Stimulated activated CD8-positive, alpha-beta memory T cell treated with anti-CD3 and anti-CD28 coated beads, Interleukin-15, amount 100 ng/mL, for 1 hour (primary cell): ENCODE data around the gene ELF2.
"Not testable (repeated sequence)": the region's sequence is repeated elsewhere in the genome, so short reads cannot be mapped to it uniquely, and the experiment has no call there.

Experiments used
- DNase-seq: peaks from one replicate; pipeline ENCODE4 v3.0.0-alpha.2; 2020; ENCODE audit warnings: low read depth

ELF2 gene

DNA sequence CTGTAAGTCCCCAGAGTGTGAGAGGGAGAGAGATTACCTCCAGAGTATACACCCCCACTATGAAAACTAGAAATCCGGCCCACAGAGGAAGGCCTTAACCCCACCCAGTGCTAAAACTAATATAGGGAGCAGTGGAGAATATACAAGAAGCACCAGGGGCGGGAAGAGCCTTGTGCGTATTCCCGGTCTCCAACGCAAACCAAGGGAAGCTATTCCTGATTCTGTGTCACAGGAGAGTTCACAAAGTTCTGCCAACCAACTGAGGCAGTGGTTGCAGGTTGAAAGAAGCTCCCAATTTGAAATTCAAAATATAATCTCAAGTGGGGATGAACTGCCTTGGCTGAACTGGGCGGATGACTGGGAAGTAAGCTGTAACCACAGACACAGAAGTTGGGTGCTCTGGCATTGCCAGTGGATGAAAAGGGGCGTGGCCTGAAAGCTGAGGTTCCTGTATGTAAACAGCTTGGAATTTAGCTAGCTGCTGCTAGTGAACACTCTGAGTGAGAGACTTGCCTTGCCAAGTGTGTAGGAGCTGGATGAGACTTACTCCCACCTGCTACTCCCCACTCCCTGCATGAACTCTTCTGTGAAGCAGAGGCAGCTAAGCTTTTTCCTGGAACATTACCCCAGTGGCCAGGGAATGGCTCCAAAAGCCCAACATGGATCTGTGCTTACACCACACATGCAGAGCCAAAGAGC lies 32.7 kb downstream of the ELF2 start:
- DNase-seq, result no peak

- no peak for DNase-seq
These were observed 34.0 kb downstream of the ELF2 start for GRCh38 chr4:139142980-139143379.

- no peak for DNase-seq
These were observed 34.9 kb downstream of the ELF2 start for GRCh38 chr4:139142087-139142486.

DNA sequence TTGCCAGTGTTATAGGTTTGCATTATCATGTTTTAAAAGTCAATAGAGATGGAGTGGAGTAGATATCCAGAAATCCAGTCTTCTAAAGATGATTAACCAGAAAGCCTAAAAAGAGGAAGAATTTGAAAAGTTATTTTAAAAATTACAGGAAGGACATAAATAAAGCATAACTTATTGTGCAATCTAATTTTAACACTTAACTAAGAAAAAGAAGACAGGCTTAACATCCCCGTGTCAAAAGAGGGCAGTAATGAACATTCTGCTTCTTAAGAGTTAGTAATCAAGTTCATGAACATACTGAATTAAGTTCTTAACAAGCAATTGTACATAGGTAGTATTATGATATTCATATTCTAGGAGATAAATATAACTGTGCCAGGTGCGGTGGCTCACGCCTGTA lies 39.3 kb downstream of the ELF2 start:
- DNase-seq, result no peak

GRCh38 chr4:139134403-139134802 lies 42.6 kb downstream of the ELF2 start:
- no peak for DNase-seq

DNA sequence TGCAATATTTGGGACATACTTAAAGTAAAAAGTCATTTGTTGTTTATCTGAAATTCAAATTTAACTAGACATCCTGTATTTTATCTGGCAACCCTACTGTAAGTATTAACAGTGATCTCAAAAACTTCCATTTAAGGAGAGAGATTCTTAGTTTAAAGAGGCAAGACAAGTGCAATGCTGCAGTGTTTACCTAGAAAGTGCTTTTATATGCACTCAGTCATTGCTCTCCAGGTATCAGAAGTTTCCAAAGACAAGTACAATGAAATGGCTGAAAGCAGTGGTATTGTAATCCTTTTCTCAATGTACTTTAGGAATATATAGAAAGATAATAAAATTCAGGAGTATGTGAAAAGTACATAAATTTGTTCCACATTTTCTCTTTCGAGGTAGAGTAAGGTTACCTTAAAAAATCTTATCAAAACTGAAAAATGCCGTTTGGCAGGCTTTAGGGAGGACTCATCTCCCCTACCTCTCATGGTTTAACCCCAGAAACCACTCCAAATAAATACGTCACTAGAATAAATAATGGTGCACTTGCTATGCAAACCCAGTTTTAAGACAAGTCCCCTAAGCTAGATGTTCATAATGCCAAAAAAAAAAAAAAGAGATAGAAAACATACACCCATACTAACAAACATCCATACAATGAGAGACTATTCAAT lies 45.7 kb downstream of the ELF2 start:
- DNase-seq, result no peak

GRCh38 chr4:139129206-139129605 lies 47.8 kb downstream of the ELF2 start:
- no peak for DNase-seq

DNA sequence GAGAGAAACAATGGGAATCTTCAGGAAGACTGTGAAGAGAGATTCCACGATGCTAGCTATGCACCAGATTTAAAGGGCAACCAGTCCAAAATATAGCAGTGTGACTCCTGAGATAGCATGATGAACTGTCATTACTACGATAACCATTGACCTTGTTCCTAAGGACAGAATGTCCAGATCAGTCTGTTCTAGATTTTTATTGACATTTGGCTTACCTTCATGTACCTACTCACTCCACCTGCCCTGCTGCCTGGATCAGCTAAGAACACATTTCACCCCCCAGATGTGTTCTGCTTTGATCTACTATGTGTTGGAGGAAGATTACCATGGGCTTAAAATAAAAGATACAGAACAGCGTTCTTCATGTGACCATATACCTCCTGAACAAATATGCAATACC lies 50.1 kb downstream of the ELF2 start:
- DNase-seq, result no peak

GRCh38 chr4:139123910-139124309 lies 53.1 kb downstream of the ELF2 start:
- DNase-seq, result no peak

DNA sequence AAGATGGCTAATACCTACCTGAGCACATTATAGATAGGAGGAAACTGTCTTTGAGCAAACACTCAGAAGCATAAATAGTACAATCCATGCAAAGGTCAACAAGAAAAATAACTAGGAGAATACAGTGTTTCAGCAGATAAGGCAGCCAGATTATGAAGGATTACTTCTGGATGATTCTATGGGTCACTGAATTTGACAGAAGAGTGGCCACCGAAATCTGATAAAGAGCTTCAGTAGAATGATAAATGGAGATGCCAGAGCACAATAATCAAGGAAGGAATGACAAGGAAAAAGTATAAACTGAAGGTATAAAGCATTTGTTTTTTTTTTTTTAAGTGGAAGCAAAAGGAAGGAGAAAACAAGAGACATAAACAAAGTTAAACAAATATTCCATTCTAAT lies 58.7 kb downstream of the ELF2 start:
- no peak for DNase-seq

DNA sequence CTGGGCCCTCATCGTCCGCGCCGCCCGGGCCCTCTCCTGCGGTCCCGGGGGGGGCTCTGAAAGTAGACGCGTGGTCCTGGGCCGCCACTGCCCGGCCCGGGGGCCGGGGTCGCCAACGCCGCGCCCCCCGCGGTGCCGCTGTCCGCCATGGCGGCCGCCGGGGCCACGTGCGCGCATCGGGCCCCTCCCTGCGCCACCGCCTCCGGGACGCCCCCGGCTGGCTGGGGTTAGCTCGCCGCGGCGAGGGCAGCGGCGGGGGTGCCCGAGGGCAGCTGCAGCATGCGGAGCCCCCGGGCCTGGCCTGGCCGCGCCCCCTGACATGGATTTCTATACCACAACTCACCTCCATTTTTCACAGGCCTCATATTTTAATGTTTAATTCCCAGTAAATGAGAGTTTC lies 61.8 kb downstream of the ELF2 start:
- DNase-seq, result no peak

- not testable (repeated sequence) for DNase-seq
These were observed 62.2 kb downstream of the ELF2 start for GRCh38 chr4:139114795-139115194.

DNA sequence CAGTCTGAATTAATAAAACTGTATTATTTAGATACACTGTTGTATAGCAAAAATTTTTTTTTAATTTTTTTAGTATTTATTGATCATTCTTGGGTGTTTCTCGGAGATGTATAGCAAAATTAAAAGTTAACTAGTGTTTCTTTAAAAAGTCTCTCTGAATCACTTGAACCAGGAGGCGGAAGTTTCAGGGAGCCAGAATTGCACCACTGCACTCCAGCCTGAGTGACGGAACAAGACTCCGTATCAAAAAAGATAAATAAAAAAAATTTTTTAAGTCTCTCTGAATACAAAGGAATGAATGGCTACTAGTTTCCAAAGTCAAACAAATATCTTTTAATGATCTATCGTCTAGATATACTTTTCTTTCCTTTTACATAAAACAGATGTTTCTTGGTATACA lies 64.4 kb downstream of the ELF2 start:
- DNase-seq, result no peak

- DNase-seq, result no peak
These were observed 68.4 kb downstream of the ELF2 start for GRCh38 chr4:139108567-139109128.

GRCh38 chr4:139099366-139099982 lies 77.5 kb downstream of the ELF2 start:
- DNase-seq, result peak; percentile 46

- no peak for DNase-seq
These were observed 84.7 kb downstream of the ELF2 start for GRCh38 chr4:139092271-139092670.

GRCh38 chr4:139085141-139085540 lies 91.9 kb downstream of the ELF2 start:
- DNase-seq, result no peak

GRCh38 chr4:139084804-139085093 lies 92.3 kb downstream of the ELF2 start:
- no peak for DNase-seq

DNA sequence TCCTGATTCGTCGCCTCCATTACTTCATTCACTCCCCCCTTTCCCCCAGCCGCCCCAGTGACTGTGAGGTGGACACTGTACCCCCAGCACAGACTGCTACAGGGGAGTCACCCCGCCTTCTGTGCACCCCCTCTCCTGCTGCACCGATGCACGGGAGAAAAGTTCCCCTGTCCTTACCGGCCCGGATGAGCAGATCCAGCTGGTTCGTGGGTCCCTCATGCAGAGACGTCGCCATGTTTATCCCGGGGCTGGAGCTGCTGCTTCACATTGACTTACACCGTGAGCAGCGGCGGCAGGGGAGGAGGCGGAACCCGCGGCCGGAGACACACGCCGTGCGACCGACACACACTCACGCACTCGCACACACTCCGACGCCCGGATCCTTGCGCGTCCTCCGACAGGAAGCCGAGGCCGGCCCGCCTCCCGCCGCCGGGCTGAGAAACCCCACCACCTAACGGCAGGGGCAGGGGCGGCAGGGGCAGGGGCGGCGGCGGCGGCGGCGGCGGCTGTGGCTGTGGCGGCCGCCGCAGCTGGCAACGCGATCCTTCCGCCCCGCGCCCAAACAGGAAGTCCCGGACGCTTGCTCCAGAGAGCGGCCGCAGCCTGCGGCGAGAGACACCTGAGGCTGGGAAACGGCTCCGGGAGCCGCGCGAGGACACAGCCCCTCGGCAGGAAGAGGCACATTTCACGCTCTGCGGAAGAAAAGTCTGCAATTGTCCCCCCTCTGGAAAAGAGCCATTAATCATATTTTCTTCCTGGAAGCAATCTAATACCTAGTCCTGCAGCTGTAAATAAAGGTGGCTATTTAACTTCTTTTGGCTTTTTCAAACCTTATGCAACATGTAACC lies 92.8 kb downstream of the ELF2 start:
- peak; percentile 41 for DNase-seq

DNA sequence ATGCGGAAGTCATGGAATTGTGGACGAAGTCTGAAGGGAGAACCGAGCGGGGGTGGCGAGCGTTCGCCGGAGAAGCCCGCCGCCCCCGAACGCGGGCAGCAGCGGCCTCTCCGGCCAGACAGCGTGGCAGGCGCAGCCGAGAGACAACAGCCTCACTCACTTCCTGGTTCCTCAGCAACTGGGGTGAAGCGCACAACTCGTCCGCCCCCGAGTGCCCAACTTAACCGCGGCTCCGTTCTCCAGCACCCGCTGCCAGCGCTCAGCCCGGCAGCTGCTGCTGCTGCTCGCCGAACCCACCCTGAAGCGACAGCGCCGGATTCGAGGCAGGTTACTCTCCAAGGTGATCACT lies 93.4 kb downstream of the ELF2 start:
- no peak for DNase-seq

GRCh38 chr4:139082750-139083606 lies 94.0 kb downstream of the ELF2 start:
- peak; percentile 77 for DNase-seq

- DNase-seq, result no peak
These were observed 98.1 kb downstream of the ELF2 start for GRCh38 chr4:139078926-139079325.
